ENCODE data around the gene TNFRSF14. TPM values are rescaled to one million over a fixed set of nuclear protein-coding genes. Genes with fewer than 3 reads are reported as not detected.

Gene TNFRSF14
- total and polyA plus RNA-seq, 9 of the 15 experiments (the other 6 are each of a cell fraction or from before 2014, with no cell fraction given): 0.11 to 2.3 (median 0.68) TPM; not detected in 2

DNA sequence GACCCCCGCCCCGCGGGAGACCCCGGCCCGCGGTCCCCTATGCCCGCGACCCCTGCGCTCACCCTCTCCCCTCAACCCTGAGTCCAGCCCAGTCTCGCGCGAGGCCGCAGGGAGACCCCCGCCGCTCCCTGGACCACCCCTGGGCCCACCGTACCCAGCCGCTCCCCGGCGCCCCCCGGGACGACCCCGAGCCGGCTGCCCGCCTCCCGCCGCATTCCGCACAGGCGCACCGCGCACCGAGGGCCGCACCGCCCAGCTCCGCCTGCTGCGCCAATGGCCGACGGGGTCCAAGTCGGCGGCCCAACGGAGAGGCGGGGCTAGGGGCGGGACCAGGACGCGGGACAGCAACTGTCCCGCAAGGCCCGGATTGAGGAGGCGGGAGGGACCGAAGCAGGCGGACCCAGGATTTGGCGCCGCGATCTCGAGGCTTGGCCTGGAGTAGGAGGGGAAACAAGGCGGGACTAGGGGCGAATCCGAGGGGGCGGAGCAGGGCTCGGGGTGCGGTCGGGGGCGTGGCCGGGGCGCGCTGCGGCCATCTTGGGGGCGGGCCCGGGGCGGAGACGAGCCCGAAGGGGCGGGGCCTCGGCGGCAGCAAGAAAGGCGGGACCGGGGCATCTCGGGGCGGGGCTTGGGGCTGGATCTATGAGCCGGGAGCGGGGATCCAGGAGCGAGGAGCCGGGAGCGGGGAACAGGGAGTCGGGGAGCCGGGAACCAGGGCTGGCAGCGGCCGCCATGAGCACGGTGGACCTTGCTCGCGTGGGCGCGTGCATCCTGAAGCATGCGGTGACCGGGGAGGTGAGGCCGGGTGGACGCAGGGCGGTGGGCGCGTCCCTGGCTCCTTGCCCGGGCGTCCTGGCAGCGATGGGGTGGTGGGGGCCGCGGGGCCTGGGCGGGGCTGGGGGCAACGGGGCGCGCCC is 30.2 kb downstream of the TNFRSF14 start, which contains the start of gene PRXL2B (continued):
- TF ChIP-seq EWSR1 (IDR thresholded peaks at IDR 0.05; ENCODE audit: borderline replicate concordance, low read depth, partially characterized antibody) (no peak), YY1 (IDR thresholded peaks at IDR 0.05; ENCODE audit: borderline replicate concordance in 1 of 3, control insufficient read depth in 1 of 3, extremely low read depth in 1 of 3, insufficient read depth in 3 of 3, insufficient read length in 1 of 3, insufficient replicate concordance in 2 of 3, low read depth in 1 of 3, low read length in 2 of 3) (peak; percentile 56 to 93 (median 89)), ELF2 (CRISPR knock-in tag; IDR thresholded peaks at IDR 0.05) (no peak), ZNF384 (IDR thresholded peaks at IDR 0.05; ENCODE audit: low read depth, low read length) (no peak), JUNB (CRISPR knock-in tag; conservative IDR thresholded peaks at IDR 0.05) (no peak), SAFB2 (IDR thresholded peaks at IDR 0.05; ENCODE audit: borderline replicate concordance, low read depth, low read length, severe bottlenecking) (no peak), DDX20 (tag; IDR thresholded peaks at IDR 0.05; ENCODE audit: low read depth) (no peak), ILF3 (IDR thresholded peaks at IDR 0.05; ENCODE audit: borderline replicate concordance) (no peak), COPS2 (conservative IDR thresholded peaks at IDR 0.05) (no peak), MYBL2 (IDR thresholded peaks at IDR 0.05; ENCODE audit: low read depth) (no peak), MYBL2 (CRISPR knock-in tag; IDR thresholded peaks at IDR 0.05; ENCODE audit: borderline replicate concordance) (no peak), RNF2 (IDR thresholded peaks at IDR 0.05) (0 out of 2 replicates have a peak, but pooled peaks have one; percentile 62), POLR2AphosphoS5 (IDR thresholded peaks at IDR 0.05; ENCODE audit: control insufficient read depth, insufficient read depth, low read depth, low read length) (peak; percentile 32; the same call in 1 of the 2 replicates)
- TF ChIP-seq, protein P1, sequence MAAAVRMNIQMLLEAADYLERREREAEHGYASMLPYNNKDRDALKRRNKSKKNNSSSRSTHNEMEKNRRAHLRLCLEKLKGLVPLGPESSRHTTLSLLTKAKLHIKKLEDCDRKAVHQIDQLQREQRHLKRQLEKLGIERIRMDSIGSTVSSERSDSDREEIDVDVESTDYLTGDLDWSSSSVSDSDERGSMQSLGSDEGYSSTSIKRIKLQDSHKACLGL (CRISPR knock-in tag; IDR thresholded peaks at IDR 0.05; ENCODE audit: borderline replicate concordance, poor library complexity, severe bottlenecking): no peak
- TF ChIP-seq, protein P2, sequence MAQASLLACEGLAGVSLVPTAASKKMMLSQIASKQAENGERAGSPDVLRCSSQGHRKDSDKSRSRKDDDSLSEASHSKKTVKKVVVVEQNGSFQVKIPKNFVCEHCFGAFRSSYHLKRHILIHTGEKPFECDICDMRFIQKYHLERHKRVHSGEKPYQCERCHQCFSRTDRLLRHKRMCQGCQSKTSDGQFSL (CRISPR knock-in tag; IDR thresholded peaks at IDR 0.05): no peak
- TF ChIP-seq, protein P2 (tag; IDR thresholded peaks at IDR 0.05): no peak
- TF ChIP-seq, protein P3, sequence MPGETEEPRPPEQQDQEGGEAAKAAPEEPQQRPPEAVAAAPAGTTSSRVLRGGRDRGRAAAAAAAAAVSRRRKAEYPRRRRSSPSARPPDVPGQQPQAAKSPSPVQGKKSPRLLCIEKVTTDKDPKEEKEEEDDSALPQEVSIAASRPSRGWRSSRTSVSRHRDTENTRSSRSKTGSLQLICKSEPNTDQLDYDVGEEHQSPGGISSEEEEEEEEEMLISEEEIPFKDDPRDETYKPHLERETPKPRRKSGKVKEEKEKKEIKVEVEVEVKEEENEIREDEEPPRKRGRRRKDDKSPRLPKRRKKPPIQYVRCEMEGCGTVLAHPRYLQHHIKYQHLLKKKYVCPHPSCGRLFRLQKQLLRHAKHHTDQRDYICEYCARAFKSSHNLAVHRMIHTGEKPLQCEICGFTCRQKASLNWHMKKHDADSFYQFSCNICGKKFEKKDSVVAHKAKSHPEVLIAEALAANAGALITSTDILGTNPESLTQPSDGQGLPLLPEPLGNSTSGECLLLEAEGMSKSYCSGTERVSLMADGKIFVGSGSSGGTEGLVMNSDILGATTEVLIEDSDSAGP (CRISPR knock-in tag; IDR thresholded peaks at IDR 0.05): no peak
- TF ChIP-seq, protein P4, sequence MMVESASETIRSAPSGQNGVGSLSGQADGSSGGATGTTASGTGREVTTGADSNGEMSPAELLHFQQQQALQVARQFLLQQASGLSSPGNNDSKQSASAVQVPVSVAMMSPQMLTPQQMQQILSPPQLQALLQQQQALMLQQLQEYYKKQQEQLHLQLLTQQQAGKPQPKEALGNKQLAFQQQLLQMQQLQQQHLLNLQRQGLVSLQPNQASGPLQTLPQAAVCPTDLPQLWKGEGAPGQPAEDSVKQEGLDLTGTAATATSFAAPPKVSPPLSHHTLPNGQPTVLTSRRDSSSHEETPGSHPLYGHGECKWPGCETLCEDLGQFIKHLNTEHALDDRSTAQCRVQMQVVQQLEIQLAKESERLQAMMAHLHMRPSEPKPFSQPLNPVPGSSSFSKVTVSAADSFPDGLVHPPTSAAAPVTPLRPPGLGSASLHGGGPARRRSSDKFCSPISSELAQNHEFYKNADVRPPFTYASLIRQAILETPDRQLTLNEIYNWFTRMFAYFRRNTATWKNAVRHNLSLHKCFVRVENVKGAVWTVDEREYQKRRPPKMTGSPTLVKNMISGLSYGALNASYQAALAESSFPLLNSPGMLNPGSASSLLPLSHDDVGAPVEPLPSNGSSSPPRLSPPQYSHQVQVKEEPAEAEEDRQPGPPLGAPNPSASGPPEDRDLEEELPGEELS (CRISPR knock-in tag; IDR thresholded peaks at IDR 0.05; ENCODE audit: borderline replicate concordance): no peak
- TF ChIP-seq, protein P5, sequence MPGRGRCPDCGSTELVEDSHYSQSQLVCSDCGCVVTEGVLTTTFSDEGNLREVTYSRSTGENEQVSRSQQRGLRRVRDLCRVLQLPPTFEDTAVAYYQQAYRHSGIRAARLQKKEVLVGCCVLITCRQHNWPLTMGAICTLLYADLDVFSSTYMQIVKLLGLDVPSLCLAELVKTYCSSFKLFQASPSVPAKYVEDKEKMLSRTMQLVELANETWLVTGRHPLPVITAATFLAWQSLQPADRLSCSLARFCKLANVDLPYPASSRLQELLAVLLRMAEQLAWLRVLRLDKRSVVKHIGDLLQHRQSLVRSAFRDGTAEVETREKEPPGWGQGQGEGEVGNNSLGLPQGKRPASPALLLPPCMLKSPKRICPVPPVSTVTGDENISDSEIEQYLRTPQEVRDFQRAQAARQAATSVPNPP (IDR thresholded peaks at IDR 0.05; ENCODE audit: borderline replicate concordance, insufficient read depth, insufficient read length): no peak
